HepG2 (cell line): ENCODE results near the gene SPACA4. TPM values are rescaled to one million over a fixed set of nuclear protein-coding genes. Genes with fewer than 3 reads are reported as not detected.

Experiments
- ATAC-seq: fragments of 200-7000 bp; cut with Tn5 transposase; 3 replicates; pipeline ENCODE4 v1.9.1; 2020; ENCODE audit warnings: mild to moderate bottlenecking, moderate library complexity
- BruUV-seq: library from RNA; stranded (reverse); fragments of 400-500 nt; replicated peaks from 2 replicates; lab custom pipeline; 2021; lab: Mats Ljungman, UMichigan
- CTCF ChIA-PET: fragments of 300-600 bp; formaldehyde crosslinking; extraction: SDS; loops from one replicate; lab custom pipeline; 2021; ENCODE audit warnings: low total read pairs, inconsistent platforms, low intra/inter-chr PET ratio; lab: Yijun Ruan, JAX
- POLR2A ChIA-PET: fragments of 350-600 bp; sonication (Branson Sonifier 250); formaldehyde crosslinking; loops from one replicate; lab custom pipeline; 2020; ENCODE audit warnings: antibody characterized with exemption, inconsistent platforms; lab: Yijun Ruan, JAX
- DNase-seq: peaks from one replicate; pipeline ENCODE4 v3.0.0-alpha.2; 2015; ENCODE audit warnings: low spot score
- FAIRE-seq: peaks from 3 replicates; lab custom pipeline; 2011; peaks lifted over from hg19 to GRCh38; lab: Jason Lieb, UNC
- H2AFZ ChIP-seq: one replicate; pipeline ENCODE4 v1.6.1; 2011; ENCODE audit warnings: low read length, inconsistent platforms
- H3K27ac ChIP-seq: fragments of 300-600 bp; 3 replicates; pipeline ENCODE4 v1.8.0; 2011; ENCODE audit warnings: mixed run types, mild to moderate bottlenecking, mixed read lengths, low read length, inconsistent platforms; ENCODE audit not compliant: insufficient read depth; ENCODE audit errors: extremely low read length
- H3K27me3 ChIP-seq, 2 experiments: fragments of 200-600 bp in 1 of 2; 2 replicates in 1 of 2; 3 replicates in 1 of 2; pipeline versions ENCODE4 v1.6.0 to v1.8.0; 2011; ENCODE audit warnings: low read length in 2 of 2, mild to moderate bottlenecking in 2 of 2, moderate library complexity in 2 of 2, inconsistent platforms in 1 of 2; ENCODE audit not compliant: insufficient read depth in 2 of 2, control insufficient read depth in 1 of 2
- H3K36me3 ChIP-seq, 2 experiments: fragments of 200-600 bp in 1 of 2; replicated peaks in 1 of 2; 2 replicates in 1 of 2; 3 replicates in 1 of 2; pipeline versions ENCODE4 v1.5.1 to v1.8.0; 2011; ENCODE audit warnings: low read length in 2 of 2, inconsistent platforms in 1 of 2; ENCODE audit not compliant: insufficient read depth in 2 of 2, control insufficient read depth in 1 of 2
- H3K4me1 ChIP-seq: 2 replicates; pipeline ENCODE4 v1.5.1; 2012; ENCODE audit warnings: low read length, inconsistent platforms; ENCODE audit not compliant: insufficient read depth
- H3K4me2 ChIP-seq: 2 replicates; pipeline ENCODE4 v1.6.0; 2011; ENCODE audit warnings: low read depth, low read length, inconsistent platforms
- H3K4me3 ChIP-seq, 3 experiments: fragments of 200-600 bp in 1 of 3; sonication (generic), shearing (Covaris generic) in 1 of 3; replicated peaks in 1 of 3; 2 replicates each; pipeline ENCODE4 v1.5.1; 2011 to 2016; ENCODE audit warnings: low read length in 3 of 3, inconsistent platforms in 2 of 3, low read depth in 2 of 3, mild to moderate bottlenecking in 2 of 3, control low read depth in 1 of 3, mixed read lengths in 1 of 3; ENCODE audit not compliant: insufficient read depth in 1 of 3
- H3K79me2 ChIP-seq: one replicate; pipeline ENCODE4 v1.6.1; 2011; ENCODE audit warnings: low read length, inconsistent platforms; ENCODE audit not compliant: insufficient read depth
- H3K9ac ChIP-seq: 2 replicates; pipeline ENCODE4 v1.6.0; 2011; ENCODE audit warnings: mild to moderate bottlenecking, low read depth, low read length, inconsistent platforms; ENCODE audit not compliant: insufficient read depth
- H3K9me3 ChIP-seq: 2 replicates; pipeline ENCODE4 v1.5.1; 2012; ENCODE audit warnings: mild to moderate bottlenecking, low read length
- H4K20me1 ChIP-seq: 2 replicates; pipeline ENCODE4 v1.6.0; 2011; ENCODE audit warnings: inconsistent platforms, mild to moderate bottlenecking, low read length, moderate library complexity; ENCODE audit not compliant: insufficient read depth
- ATAD3A ChIP-seq: sonication (generic); formaldehyde crosslinking; IDR thresholded peaks from 2 replicates; pipeline ENCODE4 v1.4.0; 2020; ENCODE audit warnings: missing genetic modification reagents
- FIP1L1 ChIP-seq: fragments of 200-400 bp; formaldehyde crosslinking; IDR thresholded peaks from 2 replicates; pipeline ENCODE4 v1.6.1; 2018; ENCODE audit warnings: low read depth, mild to moderate bottlenecking, low read length, moderate library complexity, borderline replicate concordance; ENCODE audit not compliant: insufficient read depth
- HNRNPH1 ChIP-seq: fragments of 200-400 bp; formaldehyde crosslinking; optimal IDR thresholded peaks from 2 replicates; pipeline ENCODE3; 2017; ENCODE audit warnings: mild to moderate bottlenecking, low read depth, low read length
- HOXD1 ChIP-seq: sonication (generic); formaldehyde crosslinking; IDR thresholded peaks from 2 replicates; pipeline ENCODE4 v1.5.0; 2020; ENCODE audit warnings: missing genetic modification reagents
- NBN ChIP-seq: fragments of 450-650 bp; conservative IDR thresholded peaks from 2 replicates; pipeline ENCODE4 v1.6.1; 2017
- RXRA ChIP-seq: sonication (generic); formaldehyde crosslinking; IDR thresholded peaks from 2 replicates; pipeline ENCODE4 v1.5.1; 2020; ENCODE audit warnings: missing genetic modification reagents
- SAFB2 ChIP-seq: sonication (generic); formaldehyde crosslinking; IDR thresholded peaks from 2 replicates; pipeline ENCODE4 v1.5.1; 2020; ENCODE audit warnings: missing genetic modification reagents, low read depth, mild to moderate bottlenecking, borderline replicate concordance
- SIX1 ChIP-seq: sonication (generic); formaldehyde crosslinking; IDR thresholded peaks from 2 replicates; pipeline ENCODE4 v1.4.0; 2020; ENCODE audit warnings: missing genetic modification reagents, borderline replicate concordance
- SKI ChIP-seq: fragments of 450-650 bp; IDR thresholded peaks from one replicate; pipeline ENCODE4 v1.6.1; 2018; ENCODE audit warnings: mild to moderate bottlenecking; ENCODE audit not compliant: partially characterized antibody
- WIZ ChIP-seq: sonication (generic); formaldehyde crosslinking; IDR thresholded peaks from 2 replicates; pipeline ENCODE4 v1.5.1; 2020; ENCODE audit warnings: mild to moderate bottlenecking, missing genetic modification reagents
- ZNF562 ChIP-seq: sonication (generic); formaldehyde crosslinking; IDR thresholded peaks from 2 replicates; pipeline ENCODE4 v1.8.0; 2022; ENCODE audit warnings: missing genetic modification reagents, borderline replicate concordance
- ZNF7 ChIP-seq: IDR thresholded peaks from 2 replicates; pipeline ENCODE4 v1.6.1; 2016; ENCODE audit warnings: missing biosample characterization, missing genetic modification reagents
- WGBS: methylation state at CpG from one replicate; pipeline ENCODE4 v1.1.6; 2017; ENCODE audit warnings: low lambda C conversion rate; 5-methylcytosine and 5-hydroxymethylcytosine counted together
- in situ Hi-C: cut with HindIII; loops from 2 replicates; pipeline ENCODE4 v1.10.0; 2017; ENCODE audit warnings: low pct_unique_long_range_greater_than_20kb; ENCODE audit not compliant: extremely low pct_ligation_motif_present
- intact Hi-C: fragments of 100-400 bp; cut with micrococcal nuclease; formaldehyde crosslinking; loops from one replicate; pipeline ENCODE4 v1.10.0; 2022; ENCODE audit not compliant: unreplicated experiment
- polyA plus RNA-seq, 8 experiments: library from polyadenylated mRNA; depleted of rRNA in 3 of 8; stranded (reverse) in 7 of 8; unstranded in 1 of 8; fragments of >200 nt; fragmentation: Illumina TruSeq in 4 of 8; extraction: Trizol in 4 of 8; gene quantifications; 2 replicates each; pipeline versions ENCODE4 v1.2.1 to v1.2.3, GENCODE V29; 2011 to 2016; ENCODE audit warnings: low read depth in 4 of 8, missing spikeins in 1 of 8, mixed read lengths in 1 of 8; ENCODE audit not compliant: insufficient read depth in 1 of 8
- total RNA-seq, 5 experiments: library from RNA; depleted of rRNA; stranded (reverse); fragments of >200 nt; fragmentation: Illumina TruSeq; extraction: Trizol; gene quantifications; 2 replicates each; pipeline ENCODE4 v1.2.3, GENCODE V29; 2016; ENCODE audit warnings: low read depth in 1 of 5
- TF ChIP-seq, protein P1 (sequence below): IDR thresholded peaks from 2 replicates; pipeline ENCODE4 v1.6.1; 2016; ENCODE audit warnings: mild to moderate bottlenecking, missing biosample characterization, missing genetic modification reagents

The SPACA4 gene
- total and polyA plus RNA-seq, 2 of the 13 experiments (the other 11 are each of a cell fraction or from before 2014, with no cell fraction given) = not detected

DNA sequence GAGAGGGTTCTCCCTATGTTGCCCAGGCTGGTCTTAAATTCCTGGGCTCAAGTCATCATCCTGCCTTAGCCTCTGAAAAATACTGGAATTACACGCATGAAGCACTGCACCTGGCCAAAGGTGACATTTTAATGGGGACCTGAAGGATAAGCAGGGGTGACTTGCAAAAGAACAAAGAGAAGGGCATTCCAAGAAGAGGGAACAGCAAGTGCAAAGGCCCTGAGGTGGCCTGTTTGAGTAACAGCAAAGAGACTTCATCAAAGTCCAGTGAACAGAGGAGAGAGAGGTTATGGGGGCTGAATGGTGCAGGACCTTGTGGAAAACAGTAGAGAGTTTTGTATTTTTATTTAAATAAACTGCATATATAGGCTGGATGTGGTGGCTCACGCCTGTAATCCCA lies 35.3 kb downstream of the SPACA4 start:
- H3K36me3 ChIP-seq = no peaks in the 10 kb centered on the region
- CTCF ChIA-PET = no interaction called here
- BruUV-seq = no TSS peak
- H3K27ac ChIP-seq = no peak overlapping the region
- H2AFZ ChIP-seq = no peak overlapping the region
- no peaks in the 10 kb centered on the region for H3K79me2 ChIP-seq
- intact Hi-C loops (no loop called here), in situ Hi-C loops (no loop called here)
- H3K4me3 ChIP-seq = no peak overlapping the region
- POLR2A ChIA-PET = interaction anchor here (1.1 to 1.6 kb wide), 2 partner anchors 23 kb away, joined by 3 to 4 read pairs; partner anchors contain the start of genes RPL18 and SPHK2
- TF ChIP-seq, protein P1, sequence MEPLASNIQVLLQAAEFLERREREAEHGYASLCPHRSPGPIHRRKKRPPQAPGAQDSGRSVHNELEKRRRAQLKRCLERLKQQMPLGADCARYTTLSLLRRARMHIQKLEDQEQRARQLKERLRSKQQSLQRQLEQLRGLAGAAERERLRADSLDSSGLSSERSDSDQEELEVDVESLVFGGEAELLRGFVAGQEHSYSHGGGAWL (CRISPR knock-in tag) = no peak
- no peak for TF ChIP-seq SIX1 (CRISPR knock-in tag)
- TF ChIP-seq HOXD1 (CRISPR knock-in tag) = no peak
- TF ChIP-seq WIZ (CRISPR knock-in tag) = no peak
- TF ChIP-seq ZNF562 (CRISPR knock-in tag) = no peak
- TF ChIP-seq NBN = no peak
- no peak for TF ChIP-seq FIP1L1
- no peak for TF ChIP-seq ATAD3A
- no peak for TF ChIP-seq SAFB2 (CRISPR knock-in tag)
- TF ChIP-seq RXRA (CRISPR knock-in tag) = no peak
- TF ChIP-seq SKI = no peak
- TF ChIP-seq HNRNPH1 = no peak
- TF ChIP-seq ZNF7 = no peak
- 48% methylated on average over 2 of the region's 2 CpGs for WGBS
- no peak for FAIRE-seq
- no peak for ATAC-seq
- no peak overlapping the region for H3K4me2 ChIP-seq
- no peaks in the 10 kb centered on the region for H4K20me1 ChIP-seq
- no peak for DNase-seq
- no peak overlapping the region for H3K9ac ChIP-seq
- H3K4me1 ChIP-seq = peaks cover 47% of the 10 kb centered on the region
- peaks cover 1 to 8% of the 10 kb centered on the region in 2 experiments; a peak in 4 of 5 replicates for H3K27me3 ChIP-seq
- no peaks in the 10 kb centered on the region for H3K9me3 ChIP-seq
